ENCODE results near the gene ZIK1.

Gene ZIK1

GRCh38 chr19:57578487-57579205 lies 5.3 kb upstream of the ZIK1 start, which contains the start of gene ZNF416:
ZNF416 (minus strand) TSS chr19:57578911; CDS start chr19:57578704, 207 bp downstream.
- H3K9me3 Mint-ChIP-seq, result peaks cover 73% of the 10 kb centered on the region
- peaks cover 56% of the 10 kb centered on the region for H3K36me3 Mint-ChIP-seq (ENCODE audit: low read depth)
- peak within 1 kb of the TSS; percentile 77 for H3K4me3 Mint-ChIP-seq
- no peaks in the 10 kb centered on the region for H3K27me3 Mint-ChIP-seq (ENCODE audit: low read depth)
- peaks cover 15% of the 10 kb centered on the region for H3K4me1 Mint-ChIP-seq (ENCODE audit: low read depth)
- H3K27ac Mint-ChIP-seq, result peak within 1 kb of the TSS; percentile 81

GRCh38 chr19:57583104-57583520 lies 833 bp upstream of the ZIK1 start:
- Mint-ChIP-seq H3K27me3 (ENCODE audit: low read depth) (no peaks in the 10 kb centered on the region), H3K27ac (no peak overlapping the region), H3K4me3 (no peak overlapping the region), H3K36me3 (ENCODE audit: low read depth) (peaks cover 43% of the 10 kb centered on the region), H3K4me1 (ENCODE audit: low read depth) (peaks cover 9% of the 10 kb centered on the region), H3K9me3 (peaks cover 67% of the 10 kb centered on the region)

GRCh38 chr19:57587529-57587928 lies 3.6 kb downstream of the ZIK1 start:
- H3K27me3 Mint-ChIP-seq (ENCODE audit: low read depth), result no peaks in the 10 kb centered on the region
- peaks cover 4% of the 10 kb centered on the region for H3K4me1 Mint-ChIP-seq (ENCODE audit: low read depth)
- peaks cover 81% of the 10 kb centered on the region for H3K9me3 Mint-ChIP-seq
- no peak overlapping the region for H3K27ac Mint-ChIP-seq
- H3K4me3 Mint-ChIP-seq, result no peak overlapping the region
- peaks cover 64% of the 10 kb centered on the region for H3K36me3 Mint-ChIP-seq (ENCODE audit: low read depth)

- no peaks in the 10 kb centered on the region for H3K27me3 Mint-ChIP-seq (ENCODE audit: low read depth)
- H3K4me1 Mint-ChIP-seq (ENCODE audit: low read depth), result peaks cover 12% of the 10 kb centered on the region
- no peak overlapping the region for H3K27ac Mint-ChIP-seq
- peaks cover 63% of the 10 kb centered on the region for H3K9me3 Mint-ChIP-seq
- peak overlapping the region; percentile 80 for H3K4me3 Mint-ChIP-seq
- H3K36me3 Mint-ChIP-seq (ENCODE audit: low read depth), result peaks cover 28% of the 10 kb centered on the region
Observed at GRCh38 chr19:57599377-57599760, 15.4 kb downstream of the ZIK1 start.

- H3K9me3 Mint-ChIP-seq, result peaks cover 63% of the 10 kb centered on the region
- peaks cover 33% of the 10 kb centered on the region for H3K36me3 Mint-ChIP-seq (ENCODE audit: low read depth)
- H3K27ac Mint-ChIP-seq, result no peak within 1 kb of the TSS
- peaks cover 12% of the 10 kb centered on the region for H3K4me1 Mint-ChIP-seq (ENCODE audit: low read depth)
- no peaks in the 10 kb centered on the region for H3K27me3 Mint-ChIP-seq (ENCODE audit: low read depth)
- peak within 1 kb of the TSS; percentile 80 for H3K4me3 Mint-ChIP-seq
Observed at GRCh38 chr19:57599761-57600383, 15.9 kb downstream of the ZIK1 start, which contains the start of gene ZNF530. ZNF530 (plus strand) TSS chr19:57599885; CDS start chr19:57604346, 4,461 bp downstream.

GRCh38 chr19:57606931-57607330 lies 23.0 kb downstream of the ZIK1 start:
- Mint-ChIP-seq H3K9me3 (peaks cover 76% of the 10 kb centered on the region), H3K4me1 (ENCODE audit: low read depth) (no peaks in the 10 kb centered on the region), H3K36me3 (ENCODE audit: low read depth) (peaks cover 57% of the 10 kb centered on the region), H3K27me3 (ENCODE audit: low read depth) (no peaks in the 10 kb centered on the region), H3K4me3 (no peak overlapping the region), H3K27ac (no peak overlapping the region)

- peaks cover 12% of the 10 kb centered on the region for H3K4me1 Mint-ChIP-seq (ENCODE audit: low read depth)
- no peak overlapping the region for H3K4me3 Mint-ChIP-seq
- no peak overlapping the region for H3K27ac Mint-ChIP-seq
Observed at GRCh38 chr19:57611113-57611512, 27.2 kb downstream of the ZIK1 start.

GRCh38 chr19:57613941-57614743 lies 30.2 kb downstream of the ZIK1 start, which contains the start of gene ZNF134:
ZNF134 (plus strand) TSS chr19:57614242; CDS start chr19:57619469, 5,227 bp downstream.
- peaks cover 49% of the 10 kb centered on the region for H3K36me3 Mint-ChIP-seq (ENCODE audit: low read depth)
- H3K9me3 Mint-ChIP-seq, result peaks cover 76% of the 10 kb centered on the region
- H3K4me1 Mint-ChIP-seq (ENCODE audit: low read depth), result peaks cover 15% of the 10 kb centered on the region
- H3K4me3 Mint-ChIP-seq, result peak within 1 kb of the TSS; percentile 85
- no peaks in the 10 kb centered on the region for H3K27me3 Mint-ChIP-seq (ENCODE audit: low read depth)
- H3K27ac Mint-ChIP-seq, result peak within 1 kb of the TSS; percentile 81

More at GRCh38 chr19:57611113-57611512, 27.2 kb downstream of the ZIK1 start:
- peaks cover 41% of the 10 kb centered on the region for H3K36me3 Mint-ChIP-seq (ENCODE audit: low read depth)
- H3K9me3 Mint-ChIP-seq, result peaks cover 70% of the 10 kb centered on the region
- no peaks in the 10 kb centered on the region for H3K27me3 Mint-ChIP-seq (ENCODE audit: low read depth)

GRCh38 chr19:57615346-57615745 lies 31.4 kb downstream of the ZIK1 start:
- H3K9me3 Mint-ChIP-seq, result peaks cover 84% of the 10 kb centered on the region
- peak overlapping the region; percentile 85 for H3K4me3 Mint-ChIP-seq

GRCh38 chr19:57620673-57621348 lies 36.9 kb downstream of the ZIK1 start:
- Mint-ChIP-seq H3K27ac (no peak overlapping the region), H3K9me3 (peaks cover 91% of the 10 kb centered on the region), H3K27me3 (ENCODE audit: low read depth) (no peaks in the 10 kb centered on the region), H3K4me1 (ENCODE audit: low read depth) (peaks cover 3% of the 10 kb centered on the region), H3K4me3 (no peak overlapping the region), H3K36me3 (ENCODE audit: low read depth) (peaks cover 90% of the 10 kb centered on the region)

More at GRCh38 chr19:57615346-57615745, 31.4 kb downstream of the ZIK1 start:
- no peaks in the 10 kb centered on the region for H3K27me3 Mint-ChIP-seq (ENCODE audit: low read depth)
- peaks cover 61% of the 10 kb centered on the region for H3K36me3 Mint-ChIP-seq (ENCODE audit: low read depth)
- H3K27ac Mint-ChIP-seq, result peak overlapping the region; percentile 9
- H3K4me1 Mint-ChIP-seq (ENCODE audit: low read depth), result peaks cover 15% of the 10 kb centered on the region

- Mint-ChIP-seq H3K4me1 (ENCODE audit: low read depth) (no peaks in the 10 kb centered on the region), H3K9me3 (peaks cover 85% of the 10 kb centered on the region), H3K27me3 (ENCODE audit: low read depth) (no peaks in the 10 kb centered on the region), H3K36me3 (ENCODE audit: low read depth) (peaks cover 68% of the 10 kb centered on the region), H3K27ac (no peak overlapping the region), H3K4me3 (no peak overlapping the region)
Observed at GRCh38 chr19:57623091-57623490, 39.1 kb downstream of the ZIK1 start.

- peaks cover 56% of the 10 kb centered on the region for H3K9me3 Mint-ChIP-seq
- peak within 1 kb of the TSS; percentile 92 for H3K4me3 Mint-ChIP-seq
- peak within 1 kb of the TSS; percentile 88 for H3K27ac Mint-ChIP-seq
Observed at GRCh38 chr19:57632987-57633831, 49.3 kb downstream of the ZIK1 start, which contains the start of gene ZNF211. ZNF211 (plus strand) TSS chr19:57633168; CDS start chr19:57633347, 179 bp downstream.

GRCh38 chr19:57633832-57634131 lies 49.8 kb downstream of the ZIK1 start:
- no peaks in the 10 kb centered on the region for H3K27me3 Mint-ChIP-seq (ENCODE audit: low read depth)
- H3K9me3 Mint-ChIP-seq, result peaks cover 58% of the 10 kb centered on the region
- H3K4me1 Mint-ChIP-seq (ENCODE audit: low read depth), result peaks cover 16% of the 10 kb centered on the region
- no peak overlapping the region for H3K27ac Mint-ChIP-seq
- peaks cover 46% of the 10 kb centered on the region for H3K36me3 Mint-ChIP-seq (ENCODE audit: low read depth)
- H3K4me3 Mint-ChIP-seq, result peak overlapping the region; percentile 92

More at GRCh38 chr19:57632987-57633831, 49.3 kb downstream of the ZIK1 start, which contains the start of gene ZNF211:
- peaks cover 16% of the 10 kb centered on the region for H3K4me1 Mint-ChIP-seq (ENCODE audit: low read depth)
- H3K27me3 Mint-ChIP-seq (ENCODE audit: low read depth), result no peaks in the 10 kb centered on the region
- peaks cover 40% of the 10 kb centered on the region for H3K36me3 Mint-ChIP-seq (ENCODE audit: low read depth)
